Stimulated activated CD4-positive, alpha-beta T cell treated with anti-CD3 and anti-CD28 coated beads, Interleukin-15, amount 100 ng/mL, for 24 hours (primary cell): Measurements from ENCODE around the gene SLITRK1.

Experiments used
- DNase-seq: peaks from one replicate; pipeline ENCODE4 v3.0.0-alpha.2; 2020

Gene SLITRK1

GRCh38 chr13:83865161-83866137 is 16.8 kb downstream of the SLITRK1 start:
- no peak for DNase-seq

DNA sequence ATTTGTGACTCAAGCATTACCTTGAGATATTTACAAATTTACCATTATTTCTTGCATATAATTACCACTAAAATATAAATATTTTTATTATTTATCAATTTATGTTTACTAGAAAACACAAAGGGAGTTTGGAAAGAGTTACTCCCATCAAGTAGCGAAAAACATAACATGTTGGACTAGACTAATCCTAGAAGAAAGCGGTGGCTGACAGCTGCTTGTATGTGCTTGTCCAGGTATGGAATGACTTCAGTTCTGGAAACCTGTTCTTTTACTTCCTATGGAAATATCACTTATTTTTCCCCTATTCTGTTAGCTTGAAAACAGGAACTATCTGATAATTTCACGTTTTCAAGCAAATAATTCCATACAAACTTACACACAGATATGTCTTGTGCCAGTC is 28.5 kb downstream of the SLITRK1 start:
- DNase-seq = no peak

DNA sequence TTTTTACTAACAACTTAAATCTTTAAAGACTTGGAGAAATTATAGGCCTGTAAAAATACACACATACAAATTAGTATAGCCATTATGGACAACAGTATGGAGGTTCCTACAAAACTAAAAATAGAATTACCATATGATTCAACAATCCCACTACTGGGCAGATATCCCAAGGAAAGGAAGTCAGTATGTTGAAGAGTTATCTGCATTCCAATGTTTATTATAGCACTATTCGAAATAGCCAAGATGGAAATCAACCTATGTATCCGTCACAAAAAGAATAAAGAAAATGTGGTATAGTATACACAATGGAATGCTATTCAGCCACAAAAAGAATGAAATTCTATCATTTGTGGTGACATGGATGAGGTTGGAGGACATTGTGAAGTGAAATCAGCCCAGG is 37.2 kb downstream of the SLITRK1 start:
- no peak for DNase-seq

DNA sequence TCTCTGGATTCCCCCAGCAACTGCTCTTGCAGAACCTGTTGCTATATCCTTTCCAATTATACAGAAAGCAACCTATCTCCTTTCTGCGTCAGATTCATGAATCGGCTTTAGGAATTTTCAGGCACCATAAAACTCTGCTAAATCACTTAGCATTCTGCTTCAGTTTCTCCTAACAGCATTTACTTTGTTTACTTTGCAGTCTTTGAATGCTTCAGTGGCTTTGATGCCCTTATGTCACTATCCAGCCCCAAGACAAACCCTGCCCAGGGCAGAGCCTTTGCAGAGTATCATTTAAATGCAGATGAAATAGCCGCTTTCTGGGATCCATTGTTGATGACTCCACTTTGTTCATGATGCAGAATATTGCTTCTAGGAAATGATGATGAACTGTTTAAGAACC is 43.1 kb downstream of the SLITRK1 start:
- DNase-seq = no peak

GRCh38 chr13:83831796-83832195 is 50.5 kb downstream of the SLITRK1 start:
- no peak for DNase-seq

DNA sequence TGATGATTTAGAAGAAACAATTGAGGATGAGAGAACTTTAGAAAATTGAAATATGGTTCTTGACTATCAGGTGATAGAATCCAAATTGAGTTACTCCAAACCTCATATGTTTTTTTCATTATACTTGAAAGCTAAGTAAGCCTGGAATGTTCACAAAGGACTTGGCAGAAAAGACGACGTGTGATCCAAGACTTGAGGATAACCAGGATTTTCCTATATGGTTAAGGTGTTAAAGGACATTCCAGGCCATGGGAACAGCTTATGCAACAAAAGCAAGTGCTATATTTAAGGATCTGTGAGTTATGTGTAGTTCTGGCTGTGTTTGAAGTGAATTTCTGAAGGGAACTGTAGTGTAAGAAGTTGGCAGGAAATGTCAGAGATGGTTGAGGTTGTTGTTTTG is 52.5 kb downstream of the SLITRK1 start:
- no peak for DNase-seq

DNA sequence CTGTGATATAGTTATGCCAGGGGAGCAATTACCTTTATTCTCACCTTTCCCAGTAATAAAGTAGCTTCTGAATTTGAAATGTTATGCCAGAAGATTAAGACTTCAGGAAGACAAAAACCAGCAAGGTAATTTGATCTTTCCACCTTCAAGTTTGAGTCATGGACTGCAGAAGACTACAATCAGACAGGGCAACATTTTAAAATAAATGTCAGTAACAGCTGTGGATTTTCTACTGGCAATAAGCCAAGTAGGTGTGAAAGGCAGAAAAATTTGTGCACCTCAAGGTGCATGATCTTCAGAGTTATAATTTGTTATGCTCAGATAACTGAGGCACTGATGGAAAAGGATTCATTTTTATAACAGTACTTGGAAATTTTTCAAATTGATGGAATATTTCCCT is 54.9 kb downstream of the SLITRK1 start:
- DNase-seq = no peak
